K562 (cell line): ENCODE results near the gene OR2AT4.

Source experiments
- NCOA6 ChIP-seq: fragments of 450-650 bp; IDR thresholded peaks from 2 replicates; pipeline ENCODE4 v1.6.1; 2017; ENCODE audit warnings: mild to moderate bottlenecking
- TF ChIP-seq, protein P1 (sequence below): fragments of 450-650 bp; formaldehyde crosslinking; IDR thresholded peaks from 2 replicates; pipeline ENCODE4 v1.4.0; 2022; ENCODE audit warnings: missing genetic modification characterization

DNA sequence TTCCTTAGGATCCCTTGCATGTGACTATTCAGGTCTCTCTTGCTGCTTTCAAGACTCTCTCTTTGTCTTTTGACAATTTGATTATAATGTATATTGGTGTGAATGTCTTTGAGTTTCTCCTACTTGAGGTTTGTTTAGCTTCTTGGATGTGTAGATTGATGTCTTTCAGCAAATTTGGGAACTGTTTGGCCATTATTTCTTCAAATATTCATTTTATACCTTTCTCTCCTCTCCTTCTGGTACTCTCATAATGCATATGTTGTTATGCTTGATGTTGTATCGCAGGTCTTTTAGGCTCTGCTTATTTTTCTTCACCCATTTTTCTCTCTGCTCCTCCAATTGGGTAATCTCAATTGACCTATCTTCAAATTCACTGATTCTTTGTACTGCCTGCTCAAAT is 44.2 kb downstream of the OR2AT4 start:
- no peak for TF ChIP-seq NCOA6
- TF ChIP-seq, protein P1, sequence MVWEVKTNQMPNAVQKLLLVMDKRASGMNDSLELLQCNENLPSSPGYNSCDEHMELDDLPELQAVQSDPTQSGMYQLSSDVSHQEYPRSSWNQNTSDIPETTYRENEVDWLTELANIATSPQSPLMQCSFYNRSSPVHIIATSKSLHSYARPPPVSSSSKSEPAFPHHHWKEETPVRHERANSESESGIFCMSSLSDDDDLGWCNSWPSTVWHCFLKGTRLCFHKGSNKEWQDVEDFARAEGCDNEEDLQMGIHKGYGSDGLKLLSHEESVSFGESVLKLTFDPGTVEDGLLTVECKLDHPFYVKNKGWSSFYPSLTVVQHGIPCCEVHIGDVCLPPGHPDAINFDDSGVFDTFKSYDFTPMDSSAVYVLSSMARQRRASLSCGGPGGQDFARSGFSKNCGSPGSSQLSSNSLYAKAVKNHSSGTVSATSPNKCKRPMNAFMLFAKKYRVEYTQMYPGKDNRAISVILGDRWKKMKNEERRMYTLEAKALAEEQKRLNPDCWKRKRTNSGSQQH (CRISPR knock-in tag), result no peak
